Measurements from ENCODE around the gene ZNF618.

The ZNF618 gene

DNA sequence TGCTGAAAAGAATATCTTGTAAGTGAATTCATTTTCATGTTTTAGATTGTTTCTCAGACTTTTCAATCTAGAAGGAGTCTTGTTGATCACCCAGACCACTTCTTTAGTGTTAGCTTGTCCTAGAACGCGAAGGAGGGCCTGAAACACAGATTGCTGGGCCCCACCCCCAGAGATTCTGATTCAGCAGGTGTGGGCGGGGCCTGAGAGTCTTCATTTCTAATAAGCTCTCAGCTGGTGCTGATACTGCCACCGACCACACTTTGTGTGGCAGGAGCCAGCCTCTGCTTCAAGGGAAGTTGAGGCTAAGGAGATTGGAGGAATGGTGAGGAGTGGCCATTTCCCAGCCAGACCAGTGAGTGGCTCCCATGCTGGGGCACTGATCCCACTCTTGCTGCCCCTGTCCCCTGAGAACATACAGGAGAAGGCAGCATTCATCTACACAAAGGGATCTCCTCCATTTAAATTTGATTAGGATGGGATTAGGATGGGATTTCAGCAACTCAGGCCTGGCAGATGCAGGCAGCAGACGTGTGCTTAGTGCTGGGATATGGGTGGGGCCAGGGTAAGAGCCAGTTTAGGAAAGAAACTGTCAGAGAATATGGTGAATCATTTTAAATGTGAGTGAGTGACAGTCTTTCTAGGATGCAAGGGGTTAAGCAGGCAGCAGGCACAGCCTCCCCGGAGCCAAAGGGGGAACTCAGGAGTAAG lies 35.9 kb downstream of the ZNF618 start:
- DNase-seq (ENCODE audit: low spot score), result no peak

GRCh38 chr9:113912816-113913215 lies 36.7 kb downstream of the ZNF618 start:
- DNase-seq (ENCODE audit: low spot score), result no peak

- DNase-seq (ENCODE audit: low spot score), result no peak
These were observed 37.5 kb downstream of the ZNF618 start for GRCh38 chr9:113913426-113914195.

DNA sequence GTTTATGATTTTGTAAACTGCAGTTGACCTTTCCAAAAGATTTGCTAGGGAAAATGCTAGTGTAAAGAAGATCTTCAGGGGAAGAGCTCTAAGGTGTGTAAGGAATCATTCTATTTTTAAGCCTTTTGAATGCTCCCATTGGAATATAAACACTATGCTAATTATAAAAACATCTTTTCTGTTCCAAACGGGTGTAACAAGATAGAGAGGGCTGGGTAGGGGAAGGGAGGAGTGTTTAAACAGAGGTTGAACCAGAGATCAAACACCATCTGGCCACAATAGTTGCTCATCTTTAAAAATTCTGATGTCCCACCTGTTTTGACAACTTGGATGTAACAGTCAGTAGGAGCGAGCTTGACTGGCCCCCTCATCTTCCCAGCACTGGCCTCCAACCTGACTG lies 38.4 kb downstream of the ZNF618 start:
- DNase-seq (ENCODE audit: low spot score), result no peak

DNA sequence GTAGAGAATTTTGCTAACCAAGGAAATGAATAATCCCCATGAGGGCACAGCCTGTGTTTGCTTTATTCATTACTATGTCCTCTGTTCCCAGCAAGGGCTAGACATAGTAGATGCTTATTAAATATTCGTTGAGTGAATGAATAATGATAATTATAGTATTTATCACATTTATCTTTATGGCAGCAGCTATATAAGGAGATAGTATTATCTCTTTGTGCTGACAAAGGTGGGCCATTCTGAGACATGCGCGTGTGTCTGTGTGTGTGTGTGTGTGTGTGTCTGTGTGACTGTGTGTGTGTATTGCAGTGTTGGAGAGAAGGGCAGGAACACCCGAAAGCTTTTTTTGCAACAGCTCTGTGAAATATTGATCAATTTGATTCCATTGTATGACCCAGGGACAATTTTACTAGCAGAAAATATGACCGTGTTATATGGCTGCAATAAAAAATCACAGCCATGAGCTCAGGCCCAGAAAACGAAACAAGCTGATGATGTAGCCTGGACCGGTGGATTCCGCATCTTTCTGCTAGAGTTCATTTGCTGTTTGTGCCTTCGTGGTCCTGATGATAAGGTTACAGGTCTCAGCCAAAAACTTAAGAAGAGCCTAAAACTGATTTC lies 39.8 kb downstream of the ZNF618 start:
- DNase-seq (ENCODE audit: low spot score), result no peak

DNA sequence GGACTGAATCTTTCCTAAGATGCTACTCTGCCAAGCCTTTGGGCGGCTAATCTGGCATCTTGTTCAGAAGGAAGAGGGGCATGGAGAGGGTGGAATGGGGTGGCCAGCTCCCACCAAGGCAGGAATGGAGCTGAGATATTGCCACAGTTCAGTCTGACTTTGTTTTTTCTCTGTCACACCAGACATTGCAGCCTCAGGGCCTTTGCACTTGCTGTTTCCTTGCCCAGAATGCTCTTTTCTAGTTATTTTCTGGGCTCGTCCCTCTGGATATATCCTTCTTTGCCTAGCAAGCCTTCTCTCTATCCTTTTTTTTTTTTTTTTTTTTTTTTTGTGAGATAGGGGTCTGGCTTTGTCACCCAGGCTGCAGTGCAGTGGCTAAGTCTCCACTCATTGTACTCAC lies 40.8 kb downstream of the ZNF618 start:
- no peak for DNase-seq (ENCODE audit: low spot score)

DNA sequence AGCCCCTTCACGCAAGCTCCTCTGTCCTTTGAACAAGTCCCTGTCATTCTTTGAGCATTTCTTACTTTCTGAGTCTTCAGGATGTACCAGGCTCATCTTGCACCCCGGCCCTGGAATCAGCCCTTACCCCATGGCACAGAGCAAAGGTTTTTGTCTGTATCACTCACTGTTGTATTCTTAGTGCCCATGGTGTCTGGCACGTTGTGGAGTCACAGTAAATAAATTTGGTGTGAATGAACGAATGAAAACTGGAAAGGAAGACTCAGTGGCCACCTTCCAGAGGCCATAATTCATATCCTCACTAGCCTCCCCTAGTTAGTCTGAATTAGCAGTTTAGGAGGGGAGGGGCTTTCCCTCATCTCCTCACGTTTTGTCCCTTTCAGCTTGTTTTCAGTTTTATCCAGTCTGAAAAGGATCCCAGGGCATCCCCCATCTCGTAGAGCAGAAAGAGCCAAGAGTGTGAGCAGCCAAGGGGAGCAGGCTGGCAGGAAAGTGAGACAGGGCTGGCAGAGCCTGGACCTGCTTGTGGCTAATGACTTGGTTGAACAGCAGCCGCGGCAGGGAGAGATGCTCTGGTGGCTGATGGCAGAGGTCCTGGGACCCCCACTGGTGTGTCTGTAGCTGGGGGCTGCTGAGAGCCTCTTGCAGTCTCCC lies 42.7 kb downstream of the ZNF618 start:
- DNase-seq (ENCODE audit: low spot score), result peak; percentile 45

DNA sequence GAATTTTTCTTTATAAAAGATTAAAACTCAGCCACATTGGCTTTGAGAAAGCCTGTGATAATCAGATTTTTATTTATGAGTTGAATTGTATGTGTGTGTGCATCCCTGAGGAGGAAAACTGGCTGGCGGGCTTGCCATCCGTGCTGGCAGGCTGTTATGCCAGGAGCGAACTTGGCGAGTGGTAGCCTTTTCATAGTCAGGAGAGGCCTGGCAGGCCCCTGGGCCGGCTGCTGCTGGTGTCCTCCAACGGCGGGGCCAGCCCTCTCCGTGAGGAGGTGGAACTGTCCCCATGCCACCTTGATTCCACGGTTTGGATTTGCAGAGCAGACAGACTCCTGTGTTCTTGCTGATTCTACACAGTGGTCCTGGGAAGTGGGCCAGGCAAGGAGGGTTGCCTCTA lies 43.3 kb downstream of the ZNF618 start:
- peak; percentile 30 for DNase-seq (ENCODE audit: low spot score)

- DNase-seq (ENCODE audit: low spot score), result no peak
These were observed 43.8 kb downstream of the ZNF618 start for GRCh38 chr9:113919871-113920270.

GRCh38 chr9:113920872-113921271 lies 44.8 kb downstream of the ZNF618 start:
- DNase-seq (ENCODE audit: low spot score), result no peak

DNA sequence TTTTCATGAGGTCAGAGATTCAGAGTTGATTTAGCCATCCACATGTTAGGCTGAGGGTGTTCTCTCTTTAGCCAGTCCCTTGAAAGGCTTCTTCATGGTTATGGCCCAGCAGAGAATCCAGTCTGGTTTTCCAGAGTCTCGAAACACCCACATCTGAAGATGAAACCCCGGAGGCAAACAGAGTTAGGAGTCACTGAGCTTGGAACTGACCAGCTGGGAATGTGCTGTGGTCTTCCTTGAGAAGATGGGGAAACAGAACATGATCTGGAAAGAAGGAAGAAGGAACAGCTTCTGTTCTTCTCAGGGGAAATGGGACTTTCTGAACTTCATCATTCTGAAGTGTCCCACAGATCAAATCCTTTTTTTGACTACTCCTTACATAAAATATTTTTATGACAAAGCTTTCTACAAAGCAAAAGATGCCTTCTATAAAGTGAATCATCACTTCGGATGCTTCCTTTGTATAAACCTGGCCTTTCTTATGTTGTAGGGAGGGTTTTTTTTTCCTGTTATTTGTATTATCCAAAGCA lies 45.4 kb downstream of the ZNF618 start:
- DNase-seq (ENCODE audit: low spot score), result no peak

GRCh38 chr9:113922160-113922559 lies 46.1 kb downstream of the ZNF618 start:
- no peak for DNase-seq (ENCODE audit: low spot score)

DNA sequence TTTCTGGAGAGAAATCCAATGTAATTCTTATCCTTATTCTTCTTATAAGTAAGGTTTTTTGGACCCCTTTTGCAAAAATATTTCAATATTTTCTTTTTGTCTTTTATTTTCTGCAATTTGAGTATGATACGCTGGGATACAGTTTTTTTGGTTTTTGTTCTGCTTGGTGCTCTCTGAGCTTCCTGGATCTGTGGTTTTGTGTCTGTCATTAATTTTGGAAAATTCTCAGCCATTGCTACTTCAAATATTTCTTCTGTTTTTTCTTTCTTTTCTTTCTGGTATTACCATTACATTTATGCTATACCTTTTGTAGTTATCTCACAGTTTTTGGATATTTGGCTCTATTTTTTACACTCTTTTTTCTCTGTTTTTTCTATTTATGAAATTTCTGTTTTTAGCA lies 50.1 kb downstream of the ZNF618 start:
- no peak for DNase-seq (ENCODE audit: low spot score)

- DNase-seq (ENCODE audit: low spot score), result no peak
These were observed 51.2 kb downstream of the ZNF618 start for GRCh38 chr9:113927277-113927676.

- no peak for DNase-seq (ENCODE audit: low spot score)
These were observed 52.2 kb downstream of the ZNF618 start for GRCh38 chr9:113928269-113928668.

DNA sequence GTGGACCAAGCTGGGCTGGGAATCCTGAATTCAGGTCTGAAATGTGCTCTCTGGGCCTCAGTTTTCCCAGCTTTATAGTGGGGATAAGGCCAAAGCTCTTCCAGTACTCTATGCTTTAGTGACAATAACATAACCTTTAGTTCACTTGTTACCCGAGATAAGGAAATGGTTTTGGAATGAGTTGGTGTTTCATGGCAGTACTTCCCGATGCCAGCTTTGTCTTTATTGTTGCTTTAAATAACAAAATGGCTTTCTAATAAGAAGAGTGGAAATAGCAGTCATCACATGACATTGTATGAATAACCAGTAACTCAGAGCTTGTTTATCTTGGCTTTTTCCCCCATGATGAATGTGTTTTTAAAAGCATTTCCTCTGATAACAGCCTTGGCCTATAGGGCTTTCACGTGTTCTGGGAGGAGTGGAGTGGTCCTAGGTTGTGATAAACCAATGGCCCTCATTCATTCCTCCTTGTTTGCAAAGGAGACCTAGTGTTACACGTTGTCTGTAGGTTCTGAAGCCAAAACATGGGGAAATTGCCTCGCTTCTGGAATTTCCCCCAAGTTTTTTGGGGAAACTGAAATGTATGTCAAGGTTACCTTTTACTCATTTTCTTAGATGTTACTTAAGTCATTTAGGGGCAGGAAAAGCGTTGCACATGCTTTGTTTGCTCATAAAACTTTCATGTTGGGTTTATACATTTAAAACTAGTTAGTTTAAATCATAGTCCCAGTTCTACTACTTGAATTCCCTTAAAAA lies 53.7 kb downstream of the ZNF618 start:
- DNase-seq (ENCODE audit: low spot score), result no peak

DNA sequence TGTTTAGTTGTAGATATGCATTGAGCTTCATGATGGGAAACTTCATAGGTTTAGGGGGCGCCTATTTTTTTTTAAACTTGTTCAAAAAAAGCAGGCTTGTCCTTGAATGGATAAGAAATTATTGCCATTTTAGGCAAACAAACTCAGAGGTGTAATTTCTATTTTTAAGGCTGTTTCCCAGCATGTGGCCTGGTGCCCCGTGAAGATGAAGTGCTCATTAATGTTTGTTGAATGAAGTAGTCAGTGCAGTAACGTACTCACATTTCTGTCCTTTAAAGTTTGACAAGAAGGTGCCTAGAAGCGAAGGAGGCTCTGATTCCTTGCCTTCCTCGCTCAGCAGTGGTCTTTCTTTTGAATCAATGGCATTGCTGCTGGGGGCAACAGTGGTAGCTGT lies 54.3 kb downstream of the ZNF618 start:
- DNase-seq (ENCODE audit: low spot score), result no peak

GRCh38 chr9:113931140-113931539 lies 55.0 kb downstream of the ZNF618 start:
- no peak for DNase-seq (ENCODE audit: low spot score)

DNA sequence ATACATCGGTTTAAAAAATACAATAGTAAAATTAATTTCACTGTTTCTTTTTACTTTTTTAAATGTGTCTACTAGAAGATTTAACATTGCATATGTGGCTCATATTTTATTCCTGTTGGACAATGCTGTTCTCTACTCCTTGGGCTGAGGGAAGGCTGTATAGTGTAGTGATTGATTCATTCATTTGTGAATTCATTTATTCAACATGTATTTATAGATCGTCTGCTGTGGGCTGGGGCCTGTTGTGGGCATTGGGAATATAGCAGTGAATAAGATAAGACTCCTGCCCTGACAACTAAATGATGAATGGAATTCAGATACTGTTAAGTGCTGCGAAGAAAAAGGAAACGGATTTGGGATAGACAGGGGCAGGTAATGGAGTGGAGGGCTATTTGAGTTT lies 55.7 kb downstream of the ZNF618 start:
- no peak for DNase-seq (ENCODE audit: low spot score)

- no peak for DNase-seq (ENCODE audit: low spot score)
These were observed 56.9 kb downstream of the ZNF618 start for GRCh38 chr9:113932906-113933584.

DNA sequence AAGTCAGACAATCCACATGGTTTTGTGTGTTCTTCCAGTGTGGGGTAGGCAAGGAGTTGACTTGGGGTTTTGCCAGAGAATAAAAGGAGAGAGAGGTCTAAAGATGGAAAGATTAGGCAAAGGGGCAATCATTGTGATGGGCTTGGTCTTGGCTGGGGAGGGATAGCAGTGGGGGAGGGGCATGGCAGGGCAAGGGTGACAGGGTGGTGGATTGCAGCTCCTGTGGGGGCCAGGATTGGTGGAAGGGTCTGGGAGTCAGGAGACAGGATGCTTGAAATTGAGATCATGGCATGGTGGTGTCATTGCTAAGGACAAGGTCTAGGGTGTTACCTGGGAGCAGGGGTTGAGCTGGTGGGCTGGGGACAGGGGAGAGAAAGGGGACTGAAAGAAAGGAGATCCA lies 57.6 kb downstream of the ZNF618 start:
- DNase-seq (ENCODE audit: low spot score), result no peak

All from Ammon's horn (tissue), 1 donor.